Astrocyte (in vitro differentiated cells and primary cell): Measurements from ENCODE around the gene DENND1C. TPM values are rescaled to one million over a fixed set of nuclear protein-coding genes. Genes with fewer than 3 reads are reported as not detected.

ENCODE experiments used
- DNase-seq: peaks from one replicate; pipeline ENCODE4 v3.0.0-alpha.2; 2010; ENCODE audit warnings: low read depth
- FAIRE-seq: peaks from 2 replicates; lab custom pipeline; 2011; peaks lifted over from hg19 to GRCh38; lab: Jason Lieb, UNC
- H2AFZ ChIP-seq: 2 replicates; pipeline ENCODE4 v1.6.0; 2012; ENCODE audit warnings: low read depth, low read length, inconsistent platforms
- H3K27ac ChIP-seq: 2 replicates; pipeline ENCODE4 v1.5.1; 2011; ENCODE audit warnings: low read depth, low read length, inconsistent platforms
- H3K27me3 ChIP-seq: 2 replicates; pipeline ENCODE4 v1.6.0; 2011; ENCODE audit warnings: low read length, inconsistent platforms; ENCODE audit not compliant: insufficient read depth
- H3K36me3 ChIP-seq: 2 replicates; pipeline ENCODE4 v1.5.1; 2011; ENCODE audit warnings: low read length, inconsistent platforms; ENCODE audit not compliant: insufficient read depth
- H3K4me1 ChIP-seq: 2 replicates; pipeline ENCODE4 v1.5.1; 2011; ENCODE audit warnings: low read length, inconsistent platforms; ENCODE audit not compliant: insufficient read depth
- H3K4me2 ChIP-seq: 2 replicates; pipeline ENCODE4 v1.6.0; 2012; ENCODE audit warnings: low read length, inconsistent platforms
- H3K4me3 ChIP-seq: 2 replicates; pipeline ENCODE4 v1.5.1; 2011; ENCODE audit warnings: low read depth, mild to moderate bottlenecking, low read length, inconsistent platforms; ENCODE audit not compliant: insufficient read depth
- H3K79me2 ChIP-seq: 2 replicates; pipeline ENCODE4 v1.6.0; 2012; ENCODE audit warnings: mild to moderate bottlenecking, low read length, inconsistent platforms; ENCODE audit not compliant: insufficient read depth
- H3K9ac ChIP-seq: 2 replicates; pipeline ENCODE4 v1.6.0; 2012; ENCODE audit warnings: mild to moderate bottlenecking, low read length, inconsistent platforms
- H3K9me3 ChIP-seq: 2 replicates; pipeline ENCODE4 v1.5.1; 2012; ENCODE audit warnings: low read depth, mild to moderate bottlenecking, low read length, inconsistent platforms; ENCODE audit not compliant: insufficient read depth
- H4K20me1 ChIP-seq: 2 replicates; pipeline ENCODE4 v1.6.0; 2012; ENCODE audit warnings: low read length, inconsistent platforms; ENCODE audit not compliant: insufficient read depth
- H3K27ac Mint-ChIP-seq: one replicate; pipeline ENCODE4 v1.8.0; 2021; ENCODE audit warnings: mild to moderate bottlenecking, mixed read lengths; ENCODE audit not compliant: unreplicated experiment
- H3K27me3 Mint-ChIP-seq: one replicate; pipeline ENCODE4 v1.8.0; 2021; ENCODE audit warnings: low read depth, mixed read lengths; ENCODE audit not compliant: unreplicated experiment
- H3K36me3 Mint-ChIP-seq: one replicate; pipeline ENCODE4 v1.8.0; 2021; ENCODE audit warnings: low read depth, mixed read lengths; ENCODE audit not compliant: unreplicated experiment
- H3K4me1 Mint-ChIP-seq: one replicate; pipeline ENCODE4 v1.8.0; 2021; ENCODE audit warnings: low read depth, mixed read lengths; ENCODE audit not compliant: unreplicated experiment
- H3K4me3 Mint-ChIP-seq: one replicate; pipeline ENCODE4 v1.8.0; 2021; ENCODE audit warnings: mild to moderate bottlenecking, moderate library complexity, mixed read lengths; ENCODE audit not compliant: unreplicated experiment
- H3K9me3 Mint-ChIP-seq: one replicate; pipeline ENCODE4 v1.8.0; 2021; ENCODE audit warnings: mild to moderate bottlenecking, mixed read lengths; ENCODE audit not compliant: unreplicated experiment
- EZH2 ChIP-seq: IDR thresholded peaks from 2 replicates; pipeline ENCODE4 v1.6.1; 2012; ENCODE audit warnings: mild to moderate bottlenecking, low read length, inconsistent platforms; ENCODE audit not compliant: insufficient read depth
- total RNA-seq: library from RNA; stranded (reverse); gene quantifications from 2 replicates; pipeline ENCODE4 v1.2.1, GENCODE V29; 2021
- TF ChIP-seq, protein P1 (sequence below): IDR thresholded peaks from 2 replicates; pipeline ENCODE4 v1.5.1; 2011; ENCODE audit warnings: low read depth, mild to moderate bottlenecking, inconsistent platforms, low read length, moderate library complexity; ENCODE audit not compliant: insufficient read depth

Gene DENND1C
- total RNA-seq, 1 donor from 2014 or later = not detected

GRCh38 chr19:6500837-6501739 lies 19.5 kb upstream of the DENND1C start:
- Histone ChIP-seq H3K27ac (no peak overlapping the region), H3K9ac (no peak overlapping the region), H3K4me1 (no peaks in the 10 kb centered on the region), H3K4me3 (no peak overlapping the region), H3K36me3 (no peaks in the 10 kb centered on the region), H3K4me2 (no peak overlapping the region), H4K20me1 (no peaks in the 10 kb centered on the region), H3K27me3 (peaks cover 16% of the 10 kb centered on the region), H3K79me2 (no peaks in the 10 kb centered on the region), H2AFZ (no peak overlapping the region), H3K9me3 (no peaks in the 10 kb centered on the region)
- H3K27me3 Mint-ChIP-seq = peaks cover 25% of the 10 kb centered on the region
- H3K4me3 Mint-ChIP-seq = peak overlapping the region; percentile 62
- FAIRE-seq = no peak
- H3K27ac Mint-ChIP-seq = no peak overlapping the region
- TF ChIP-seq, protein P1, sequence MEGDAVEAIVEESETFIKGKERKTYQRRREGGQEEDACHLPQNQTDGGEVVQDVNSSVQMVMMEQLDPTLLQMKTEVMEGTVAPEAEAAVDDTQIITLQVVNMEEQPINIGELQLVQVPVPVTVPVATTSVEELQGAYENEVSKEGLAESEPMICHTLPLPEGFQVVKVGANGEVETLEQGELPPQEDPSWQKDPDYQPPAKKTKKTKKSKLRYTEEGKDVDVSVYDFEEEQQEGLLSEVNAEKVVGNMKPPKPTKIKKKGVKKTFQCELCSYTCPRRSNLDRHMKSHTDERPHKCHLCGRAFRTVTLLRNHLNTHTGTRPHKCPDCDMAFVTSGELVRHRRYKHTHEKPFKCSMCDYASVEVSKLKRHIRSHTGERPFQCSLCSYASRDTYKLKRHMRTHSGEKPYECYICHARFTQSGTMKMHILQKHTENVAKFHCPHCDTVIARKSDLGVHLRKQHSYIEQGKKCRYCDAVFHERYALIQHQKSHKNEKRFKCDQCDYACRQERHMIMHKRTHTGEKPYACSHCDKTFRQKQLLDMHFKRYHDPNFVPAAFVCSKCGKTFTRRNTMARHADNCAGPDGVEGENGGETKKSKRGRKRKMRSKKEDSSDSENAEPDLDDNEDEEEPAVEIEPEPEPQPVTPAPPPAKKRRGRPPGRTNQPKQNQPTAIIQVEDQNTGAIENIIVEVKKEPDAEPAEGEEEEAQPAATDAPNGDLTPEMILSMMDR = no peak
- TF ChIP-seq EZH2 = no peak
- no peaks in the 10 kb centered on the region for H3K4me1 Mint-ChIP-seq
- no peaks in the 10 kb centered on the region for H3K36me3 Mint-ChIP-seq
- DNase-seq = no peak
- H3K9me3 Mint-ChIP-seq = peaks cover 2% of the 10 kb centered on the region

DNA sequence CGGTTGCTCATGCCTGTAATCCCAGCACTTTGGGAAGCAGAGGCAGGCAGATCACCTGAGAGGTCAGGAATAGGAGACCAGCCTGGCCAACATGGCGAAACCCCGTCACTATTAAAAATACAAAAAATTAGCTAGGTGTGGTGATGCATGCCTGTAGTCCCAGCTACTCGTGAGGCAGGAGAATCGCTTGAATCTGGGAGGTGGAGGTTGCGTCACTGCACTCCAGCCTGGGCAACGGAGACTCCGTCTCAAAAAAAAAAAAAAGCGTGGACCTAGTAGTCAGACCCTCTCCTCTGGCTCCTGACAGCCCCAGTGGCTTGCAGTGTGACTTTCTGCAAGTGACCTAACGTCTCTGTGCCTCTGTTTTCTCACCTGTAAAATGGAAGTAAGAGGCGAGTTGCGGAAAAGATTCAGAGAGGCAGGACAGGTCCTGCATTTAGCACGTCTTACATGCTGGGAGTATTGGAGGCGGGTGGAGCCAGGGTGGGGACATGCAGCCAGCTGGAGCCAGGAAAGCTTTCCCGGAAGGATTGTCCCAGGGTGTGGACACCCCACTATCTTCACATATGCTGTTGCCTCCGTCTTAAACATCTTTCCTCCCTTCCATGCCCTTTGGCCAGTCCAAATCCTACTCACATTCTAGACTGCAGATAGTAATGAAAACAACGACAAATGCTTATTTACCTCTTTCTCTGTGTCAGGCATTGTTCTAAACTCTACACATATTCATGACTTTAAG lies 17.6 kb upstream of the DENND1C start:
- Mint-ChIP-seq H3K27me3 (peaks cover 23% of the 10 kb centered on the region), H3K4me3 (no peak overlapping the region), H3K27ac (no peak overlapping the region), H3K9me3 (peaks cover 2% of the 10 kb centered on the region), H3K36me3 (no peaks in the 10 kb centered on the region), H3K4me1 (no peaks in the 10 kb centered on the region)
- no peak for FAIRE-seq
- Histone ChIP-seq H3K9me3 (no peaks in the 10 kb centered on the region), H3K4me3 (no peak overlapping the region), H3K79me2 (no peaks in the 10 kb centered on the region), H3K4me2 (no peak overlapping the region), H3K27me3 (peaks cover 16% of the 10 kb centered on the region), H2AFZ (no peak overlapping the region), H3K4me1 (no peaks in the 10 kb centered on the region), H3K36me3 (no peaks in the 10 kb centered on the region), H3K9ac (no peak overlapping the region), H3K27ac (no peak overlapping the region), H4K20me1 (no peaks in the 10 kb centered on the region)
- no peak for DNase-seq
- TF ChIP-seq EZH2 = no peak
- TF ChIP-seq, protein P1 = no peak
